OCI-LY3 (cell line): ENCODE results near the gene SPATA31E1.

Experiments
- H2AFZ ChIP-seq: fragments of 200-600, 300-600 bp; shearing (Covaris generic); 2 replicates; pipeline ENCODE4 v1.6.0; 2014; ENCODE audit warnings: antibody characterized with exemption, low read depth, low read length
- H3K27ac ChIP-seq: fragments of 200-600, 300-600 bp; sonication (generic); 2 replicates; pipeline ENCODE4 v1.5.1; 2014; ENCODE audit warnings: mild to moderate bottlenecking, low read length, moderate library complexity, mixed read lengths
- H3K27me3 ChIP-seq: fragments of 200-600, 300-600 bp; sonication (generic); 2 replicates; pipeline ENCODE4 v1.6.1; 2014; ENCODE audit warnings: low read depth, low read length, mixed read lengths
- H3K36me3 ChIP-seq: fragments of 200-600, 300-600 bp; sonication (generic); replicated peaks from 2 replicates; pipeline ENCODE3; 2014; ENCODE audit warnings: low read depth, low read length, mixed read lengths
- H3K4me1 ChIP-seq: fragments of 300-600, 200-600 bp; sonication (generic); 2 replicates; pipeline ENCODE4 v1.6.1; 2014; ENCODE audit warnings: low read length, mixed read lengths
- H3K4me2 ChIP-seq: fragments of 200-600, 300-600 bp; sonication (generic); 2 replicates; pipeline ENCODE4 v1.6.1; 2014; ENCODE audit warnings: low read length, mixed read lengths
- H3K4me3 ChIP-seq: fragments of 300-600, 200-600 bp; sonication (generic); 2 replicates; pipeline ENCODE4 v1.5.1; 2014; ENCODE audit warnings: antibody characterized with exemption, mild to moderate bottlenecking, low read length, moderate library complexity
- H3K79me2 ChIP-seq: fragments of 300-600, 200-600 bp; shearing (Covaris generic); 2 replicates; pipeline ENCODE4 v1.6.1; 2014; ENCODE audit warnings: mild to moderate bottlenecking, low read length, mixed read lengths
- H3K9ac ChIP-seq: fragments of 300-600, 200-600 bp; shearing (Covaris generic); 2 replicates; pipeline ENCODE4 v1.6.0; 2014; ENCODE audit warnings: mild to moderate bottlenecking, low read length, moderate library complexity
- H3K9me3 ChIP-seq: fragments of 200-600, 300-600 bp; shearing (Covaris generic); 2 replicates; pipeline ENCODE4 v1.6.1; 2014; ENCODE audit warnings: low read length, mixed read lengths; ENCODE audit not compliant: insufficient read depth
- H4K20me1 ChIP-seq: fragments of 200-600, 300-600 bp; sonication (generic); 2 replicates; pipeline ENCODE4 v1.6.1; 2016; ENCODE audit warnings: low read length, mixed read lengths; ENCODE audit not compliant: insufficient read depth
- EZH2phosphoT487 ChIP-seq: fragments of 200-600 bp; shearing (Covaris generic); IDR thresholded peaks from 2 replicates; pipeline ENCODE4 v1.6.1; 2018; ENCODE audit warnings: antibody characterized with exemption, mixed run types, low read depth
- TF ChIP-seq, protein P1 (sequence below): fragments of 200-600, 300-600 bp; sonication (generic); IDR thresholded peaks from 2 replicates; pipeline ENCODE4 v1.5.1; 2014; ENCODE audit warnings: antibody characterized with exemption, low read length, low read depth

Gene SPATA31E1

DNA sequence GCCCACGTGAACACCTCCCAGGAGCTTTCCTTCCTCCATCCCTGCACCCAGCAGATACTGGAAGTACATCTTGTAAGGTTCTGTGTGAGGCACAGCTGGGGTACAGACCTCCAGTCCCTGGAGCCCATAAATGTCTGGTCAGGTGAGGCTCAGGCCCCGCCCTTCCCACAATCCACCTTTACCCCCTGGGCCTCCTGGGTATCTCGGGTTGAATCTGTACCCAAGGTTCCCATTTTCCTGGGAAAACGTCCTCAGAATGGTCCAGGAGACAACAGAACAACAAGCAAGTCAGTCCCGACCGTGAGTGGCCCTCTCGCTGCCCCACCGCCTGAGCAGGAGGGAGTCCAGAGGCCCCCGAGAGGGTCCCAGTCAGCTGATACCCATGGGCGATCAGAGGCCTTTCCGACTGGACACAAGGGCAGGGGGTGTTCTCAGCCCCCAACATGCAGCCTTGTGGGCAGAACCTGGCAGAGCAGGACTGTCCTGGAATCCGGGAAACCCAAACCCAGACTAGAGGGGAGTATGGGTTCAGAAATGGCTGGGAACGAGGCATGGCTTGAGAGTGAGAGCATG lies 4.3 kb downstream of the SPATA31E1 start:
- no peak overlapping the region for H3K4me2 ChIP-seq
- no peaks in the 10 kb centered on the region for H3K36me3 ChIP-seq
- H2AFZ ChIP-seq = no peak overlapping the region
- H3K79me2 ChIP-seq = no peaks in the 10 kb centered on the region
- no peaks in the 10 kb centered on the region for H3K4me1 ChIP-seq
- no peaks in the 10 kb centered on the region for H3K9me3 ChIP-seq
- no peak overlapping the region for H3K9ac ChIP-seq
- no peak overlapping the region for H3K27ac ChIP-seq
- no peak overlapping the region for H3K4me3 ChIP-seq
- TF ChIP-seq EZH2phosphoT487 = no peak
- TF ChIP-seq, protein P1, sequence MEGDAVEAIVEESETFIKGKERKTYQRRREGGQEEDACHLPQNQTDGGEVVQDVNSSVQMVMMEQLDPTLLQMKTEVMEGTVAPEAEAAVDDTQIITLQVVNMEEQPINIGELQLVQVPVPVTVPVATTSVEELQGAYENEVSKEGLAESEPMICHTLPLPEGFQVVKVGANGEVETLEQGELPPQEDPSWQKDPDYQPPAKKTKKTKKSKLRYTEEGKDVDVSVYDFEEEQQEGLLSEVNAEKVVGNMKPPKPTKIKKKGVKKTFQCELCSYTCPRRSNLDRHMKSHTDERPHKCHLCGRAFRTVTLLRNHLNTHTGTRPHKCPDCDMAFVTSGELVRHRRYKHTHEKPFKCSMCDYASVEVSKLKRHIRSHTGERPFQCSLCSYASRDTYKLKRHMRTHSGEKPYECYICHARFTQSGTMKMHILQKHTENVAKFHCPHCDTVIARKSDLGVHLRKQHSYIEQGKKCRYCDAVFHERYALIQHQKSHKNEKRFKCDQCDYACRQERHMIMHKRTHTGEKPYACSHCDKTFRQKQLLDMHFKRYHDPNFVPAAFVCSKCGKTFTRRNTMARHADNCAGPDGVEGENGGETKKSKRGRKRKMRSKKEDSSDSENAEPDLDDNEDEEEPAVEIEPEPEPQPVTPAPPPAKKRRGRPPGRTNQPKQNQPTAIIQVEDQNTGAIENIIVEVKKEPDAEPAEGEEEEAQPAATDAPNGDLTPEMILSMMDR = no peak
- H4K20me1 ChIP-seq = no peaks in the 10 kb centered on the region
- H3K27me3 ChIP-seq = no peaks in the 10 kb centered on the region

DNA sequence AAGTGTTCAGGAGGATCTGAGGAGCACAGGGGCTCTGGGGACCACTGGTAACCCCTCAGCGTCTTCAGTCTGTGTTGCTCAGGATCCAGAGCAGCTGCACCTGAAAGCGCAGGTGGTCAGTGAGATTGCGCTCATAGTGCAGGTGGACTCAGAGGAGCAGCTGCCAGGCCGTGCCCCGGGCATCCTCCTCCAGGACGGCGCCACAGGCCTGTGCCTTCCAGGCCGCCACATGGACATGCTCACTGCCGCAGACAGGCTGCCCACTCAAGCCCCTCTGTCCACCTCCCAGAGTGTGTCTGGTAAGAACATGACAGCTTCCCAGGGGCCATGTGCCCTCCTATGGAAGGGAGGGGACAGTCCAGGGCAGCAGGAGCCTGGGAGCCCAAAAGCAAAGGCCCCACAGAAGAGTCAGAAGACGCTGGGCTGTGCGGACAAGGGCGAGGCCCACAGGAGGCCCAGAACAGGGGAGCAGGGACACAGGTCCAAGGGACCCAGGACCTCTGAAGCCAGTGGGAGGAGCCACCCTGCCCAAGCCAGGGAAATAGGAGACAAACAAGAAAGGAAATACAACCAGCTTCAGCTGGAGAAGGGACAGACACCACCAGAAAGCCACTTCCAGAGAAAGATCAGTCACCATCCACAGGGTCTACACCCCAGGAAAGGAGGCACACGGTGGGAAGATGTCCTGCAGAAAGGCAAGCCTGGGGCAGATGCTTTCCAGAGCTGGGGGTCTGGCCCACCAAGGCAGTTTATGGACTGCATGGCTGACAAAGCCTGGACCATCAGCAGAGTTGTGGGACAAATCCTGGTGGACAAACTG lies 5.2 kb downstream of the SPATA31E1 start:
- no peaks in the 10 kb centered on the region for H3K79me2 ChIP-seq
- H3K36me3 ChIP-seq = no peaks in the 10 kb centered on the region
- no peaks in the 10 kb centered on the region for H3K27me3 ChIP-seq
- no peak overlapping the region for H3K27ac ChIP-seq
- H4K20me1 ChIP-seq = no peaks in the 10 kb centered on the region
- H3K4me2 ChIP-seq = no peak overlapping the region
- H2AFZ ChIP-seq = no peak overlapping the region
- H3K9ac ChIP-seq = no peak overlapping the region
- H3K4me3 ChIP-seq = no peak overlapping the region
- no peaks in the 10 kb centered on the region for H3K4me1 ChIP-seq
- TF ChIP-seq EZH2phosphoT487 = no peak
- TF ChIP-seq, protein P1 = no peak
- no peaks in the 10 kb centered on the region for H3K9me3 ChIP-seq

DNA sequence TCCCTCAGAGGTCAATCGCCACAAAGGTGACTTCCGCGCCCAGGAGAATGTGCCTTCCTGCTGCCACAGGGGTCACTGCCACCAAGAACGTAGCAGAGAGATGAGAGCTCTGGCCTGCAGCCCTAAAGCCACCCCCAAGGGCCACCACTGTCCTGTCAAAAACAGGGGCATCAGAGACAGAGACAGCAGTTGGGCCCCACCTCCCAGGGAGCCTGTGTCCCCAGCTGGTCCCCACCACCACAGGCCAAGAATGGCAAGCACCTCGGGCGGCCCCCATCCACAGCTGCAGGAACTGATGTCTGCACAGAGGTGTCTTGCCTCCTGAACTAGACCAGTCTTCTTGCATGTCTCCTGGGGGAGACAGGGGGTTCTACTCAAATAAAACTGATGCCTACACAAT lies 5.8 kb downstream of the SPATA31E1 start:
- H2AFZ ChIP-seq = no peak overlapping the region
- no peaks in the 10 kb centered on the region for H3K27me3 ChIP-seq
- TF ChIP-seq EZH2phosphoT487 = no peak
- TF ChIP-seq, protein P1 = no peak
- H3K27ac ChIP-seq = no peak overlapping the region
- H3K36me3 ChIP-seq = no peaks in the 10 kb centered on the region
- H3K4me2 ChIP-seq = no peak overlapping the region
- H3K79me2 ChIP-seq = no peaks in the 10 kb centered on the region
- H3K4me3 ChIP-seq = no peak overlapping the region
- no peaks in the 10 kb centered on the region for H4K20me1 ChIP-seq
- no peaks in the 10 kb centered on the region for H3K9me3 ChIP-seq
- no peak overlapping the region for H3K9ac ChIP-seq
- H3K4me1 ChIP-seq = no peaks in the 10 kb centered on the region

DNA sequence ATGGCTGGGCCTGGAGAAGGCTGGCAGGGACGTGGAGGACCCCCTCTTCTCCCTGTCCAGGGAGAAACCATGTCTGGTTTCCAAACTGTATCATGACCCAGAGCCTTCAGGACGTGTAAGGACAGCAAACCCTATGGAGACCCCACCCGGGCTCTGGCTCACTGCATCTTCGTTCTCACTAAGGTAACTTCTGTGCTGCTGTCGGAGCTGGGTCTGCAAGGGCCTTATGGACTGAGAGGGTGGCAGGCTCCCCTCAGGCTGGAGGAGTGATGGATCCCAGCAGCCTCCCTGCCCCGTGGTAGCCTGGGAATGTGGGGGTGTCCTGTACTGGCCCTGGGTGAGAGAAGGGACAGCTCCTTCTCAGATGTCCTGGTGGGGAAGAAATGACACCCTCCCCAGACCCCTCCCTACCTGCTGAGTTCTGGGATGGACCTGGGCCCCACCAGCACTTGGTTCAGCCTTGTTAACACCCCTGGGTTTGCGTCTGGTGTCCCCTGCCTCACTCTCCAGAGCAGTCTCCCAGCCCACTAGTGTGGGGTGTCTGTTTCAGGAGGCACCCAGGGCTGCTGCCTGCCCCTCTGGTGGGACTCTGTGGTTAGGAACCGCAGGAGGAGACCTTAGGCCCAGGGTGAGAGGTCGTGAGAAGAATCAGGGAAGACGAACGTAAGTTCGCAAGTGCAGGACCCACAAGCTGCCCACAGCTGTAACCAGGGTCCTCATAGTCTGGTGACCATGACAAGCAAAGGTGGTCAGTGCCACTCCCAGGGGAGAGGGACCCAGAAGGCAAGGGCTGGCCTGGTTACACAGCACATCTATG lies 6.6 kb downstream of the SPATA31E1 start:
- TF ChIP-seq EZH2phosphoT487 = no peak
- TF ChIP-seq, protein P1 = no peak
- no peak overlapping the region for H3K27ac ChIP-seq
- no peaks in the 10 kb centered on the region for H3K27me3 ChIP-seq
- no peaks in the 10 kb centered on the region for H3K79me2 ChIP-seq
- no peaks in the 10 kb centered on the region for H3K36me3 ChIP-seq
- no peak overlapping the region for H3K9ac ChIP-seq
- H3K4me2 ChIP-seq = no peak overlapping the region
- no peaks in the 10 kb centered on the region for H3K4me1 ChIP-seq
- no peaks in the 10 kb centered on the region for H4K20me1 ChIP-seq
- no peaks in the 10 kb centered on the region for H3K9me3 ChIP-seq
- no peak overlapping the region for H2AFZ ChIP-seq
- H3K4me3 ChIP-seq = no peak overlapping the region
